ENCODE data around the gene HBZ.

The HBZ gene

GRCh38 chr16:117379-118365, 34.8 kb upstream of the HBZ start:
- WGBS: 81% methylated on average over 17 of the region's 19 CpGs
- H3K18ac ChIP-seq (ENCODE audit: low read depth in 1 of 2, low read length in 2 of 2): no peak overlapping the region
- DNase-seq: peak; percentile 60

DNA sequence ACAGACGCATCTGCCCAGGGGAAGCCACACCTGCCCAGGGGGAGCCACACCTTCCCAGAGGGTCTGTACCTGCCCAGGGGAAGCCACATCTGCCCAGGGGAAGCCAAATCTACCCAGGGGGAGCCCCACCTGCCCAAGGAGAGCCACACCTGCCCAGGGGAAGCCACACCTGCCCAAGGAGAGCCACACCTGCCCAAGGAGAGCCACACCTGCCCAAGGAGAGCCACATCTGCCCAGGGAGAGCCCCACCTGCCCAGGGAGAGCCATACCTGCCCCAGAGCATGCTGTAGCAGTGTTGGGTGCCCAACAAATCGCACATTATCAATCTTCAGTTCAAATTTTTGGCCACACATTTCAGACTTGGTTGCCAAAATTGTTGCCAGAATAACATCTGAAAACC, 33.6 kb upstream of the HBZ start:
- H3K36me3 ChIP-seq (ENCODE audit: control insufficient read depth in 1 of 2, insufficient read depth in 2 of 2, low read depth in 1 of 2, low read length in 2 of 2): peaks cover 38 to 69% of the 10 kb centered on the region in 2 experiments
- peaks cover 8% of the 10 kb centered on the region for H3K4me1 ChIP-seq (ENCODE audit: control insufficient read depth, insufficient read depth, low read depth, low read length)
- H2BK15ac ChIP-seq (ENCODE audit: low read depth, poor library complexity, severe bottlenecking): no peak overlapping the region
- H3K27ac ChIP-seq (ENCODE audit: low read length, poor library complexity, severe bottlenecking): no peak overlapping the region
- H3K4me3 ChIP-seq (ENCODE audit: insufficient read depth in 1 of 2, low read depth in 1 of 2, low read length in 2 of 2): no peak overlapping the region
- no peak overlapping the region for H2BK5ac ChIP-seq (ENCODE audit: low read depth, low read length, poor library complexity, severe bottlenecking)
- H3K18ac ChIP-seq (ENCODE audit: low read depth in 1 of 2, low read length in 2 of 2): no peak overlapping the region
- no peak overlapping the region for H4K91ac ChIP-seq (ENCODE audit: low read length)
- no peaks in the 10 kb centered on the region for H3K9me3 ChIP-seq (ENCODE audit: control insufficient read depth, low read length)
- no peak overlapping the region for H2AFZ ChIP-seq (ENCODE audit: low read depth, low read length)
- no peak overlapping the region for H3K14ac ChIP-seq (ENCODE audit: low read length in 2 of 2)
- no peak overlapping the region for H3K4ac ChIP-seq (ENCODE audit: low read depth in 1 of 2, low read length in 2 of 2)
- H3K79me1 ChIP-seq (replicated peaks; ENCODE audit: low read length, poor library complexity, severe bottlenecking): peaks cover 37% of the 10 kb centered on the region
- no peak overlapping the region for H4K8ac ChIP-seq (ENCODE audit: low read length)
- 89% methylated on average over 1 of the region's 2 CpGs for WGBS
- no peak overlapping the region for H2BK120ac ChIP-seq (ENCODE audit: low read depth, low read length)
- H2BK12ac ChIP-seq (ENCODE audit: low read length in 2 of 2): no peak overlapping the region
- H3K9ac ChIP-seq (ENCODE audit: low read length): no peak overlapping the region
- H3K27me3 ChIP-seq (ENCODE audit: control insufficient read depth in 1 of 2, insufficient read depth in 1 of 2, low read length in 2 of 2): no peaks in the 10 kb centered on the region
- no peak overlapping the region for H2AK5ac ChIP-seq (ENCODE audit: low read length, severe bottlenecking)
- DNase-seq: no peak
- H3K23ac ChIP-seq (ENCODE audit: low read length in 2 of 2): no peak overlapping the region
- H3K4me2 ChIP-seq (ENCODE audit: low read length, poor library complexity, severe bottlenecking): no peak overlapping the region

More at GRCh38 chr16:117379-118365, 34.8 kb upstream of the HBZ start:
- Histone ChIP-seq H3K27me3 (ENCODE audit: control insufficient read depth in 1 of 2, insufficient read depth in 1 of 2, low read length in 2 of 2) (no peaks in the 10 kb centered on the region), H2BK12ac (ENCODE audit: low read length in 2 of 2) (peak overlapping the region in 1 of 2 experiments; percentile 23), H4K8ac (ENCODE audit: low read length) (peak overlapping the region; percentile 22), H3K79me1 (replicated peaks; ENCODE audit: low read length, poor library complexity, severe bottlenecking) (peaks cover 31% of the 10 kb centered on the region), H3K9me3 (ENCODE audit: control insufficient read depth, low read length) (no peaks in the 10 kb centered on the region), H3K4ac (ENCODE audit: low read depth in 1 of 2, low read length in 2 of 2) (no peak overlapping the region), H2BK15ac (ENCODE audit: low read depth, poor library complexity, severe bottlenecking) (no peak overlapping the region), H2BK120ac (ENCODE audit: low read depth, low read length) (no peak overlapping the region), H2AK5ac (ENCODE audit: low read length, severe bottlenecking) (no peak overlapping the region), H2AFZ (ENCODE audit: low read depth, low read length) (no peak overlapping the region), H3K4me1 (ENCODE audit: control insufficient read depth, insufficient read depth, low read depth, low read length) (peaks cover 19% of the 10 kb centered on the region), H3K27ac (ENCODE audit: low read length, poor library complexity, severe bottlenecking) (no peak overlapping the region), H3K23ac (ENCODE audit: low read length in 2 of 2) (no peak overlapping the region), H4K91ac (ENCODE audit: low read length) (no peak overlapping the region), H3K14ac (ENCODE audit: low read length in 2 of 2) (peak overlapping the region in 1 of 2 experiments; percentile 89), H3K4me3 (ENCODE audit: insufficient read depth in 1 of 2, low read depth in 1 of 2, low read length in 2 of 2) (no peak overlapping the region), H3K9ac (ENCODE audit: low read length) (no peak overlapping the region), H2BK5ac (ENCODE audit: low read depth, low read length, poor library complexity, severe bottlenecking) (no peak overlapping the region), H3K36me3 (ENCODE audit: control insufficient read depth in 1 of 2, insufficient read depth in 2 of 2, low read depth in 1 of 2, low read length in 2 of 2) (peaks cover 37 to 60% of the 10 kb centered on the region in 2 experiments), H3K4me2 (ENCODE audit: low read length, poor library complexity, severe bottlenecking) (no peak overlapping the region)

DNA sequence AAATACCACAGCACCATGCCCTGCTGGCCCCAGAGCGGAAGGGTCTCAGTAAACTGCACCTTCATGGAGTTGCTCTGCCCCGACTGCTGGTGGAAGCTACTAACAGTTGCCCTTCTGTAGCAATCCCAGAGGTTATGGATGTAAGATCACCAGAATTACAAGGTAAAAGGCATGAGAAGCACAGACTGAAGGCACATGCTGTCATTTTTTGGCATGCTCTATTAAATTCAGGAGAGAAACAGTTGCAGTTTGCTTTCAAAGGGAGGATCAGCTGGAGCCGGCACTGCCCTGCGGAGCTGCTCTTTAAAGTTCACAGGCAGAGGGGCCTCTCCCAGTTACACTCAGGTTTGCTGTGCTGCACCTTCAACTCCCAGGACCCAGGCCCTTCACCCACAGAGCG, 33.1 kb upstream of the HBZ start:
- Histone ChIP-seq H2BK15ac (ENCODE audit: low read depth, poor library complexity, severe bottlenecking) (no peak overlapping the region), H3K79me1 (replicated peaks; ENCODE audit: low read length, poor library complexity, severe bottlenecking) (peaks cover 36% of the 10 kb centered on the region), H3K9ac (ENCODE audit: low read length) (no peak overlapping the region), H3K18ac (ENCODE audit: low read depth in 1 of 2, low read length in 2 of 2) (no peak overlapping the region), H2BK12ac (ENCODE audit: low read length in 2 of 2) (no peak overlapping the region), H3K4me2 (ENCODE audit: low read length, poor library complexity, severe bottlenecking) (no peak overlapping the region), H4K91ac (ENCODE audit: low read length) (no peak overlapping the region), H2BK5ac (ENCODE audit: low read depth, low read length, poor library complexity, severe bottlenecking) (no peak overlapping the region), H2BK120ac (ENCODE audit: low read depth, low read length) (no peak overlapping the region), H3K4me1 (ENCODE audit: control insufficient read depth, insufficient read depth, low read depth, low read length) (peaks cover 6% of the 10 kb centered on the region), H3K14ac (ENCODE audit: low read length in 2 of 2) (no peak overlapping the region), H2AK5ac (ENCODE audit: low read length, severe bottlenecking) (no peak overlapping the region), H3K9me3 (ENCODE audit: control insufficient read depth, low read length) (no peaks in the 10 kb centered on the region), H3K4me3 (ENCODE audit: insufficient read depth in 1 of 2, low read depth in 1 of 2, low read length in 2 of 2) (no peak overlapping the region), H3K4ac (ENCODE audit: low read depth in 1 of 2, low read length in 2 of 2) (no peak overlapping the region), H3K27ac (ENCODE audit: low read length, poor library complexity, severe bottlenecking) (no peak overlapping the region), H3K36me3 (ENCODE audit: control insufficient read depth in 1 of 2, insufficient read depth in 2 of 2, low read depth in 1 of 2, low read length in 2 of 2) (peaks cover 35 to 71% of the 10 kb centered on the region in 2 experiments), H4K8ac (ENCODE audit: low read length) (no peak overlapping the region), H2AFZ (ENCODE audit: low read depth, low read length) (no peak overlapping the region), H3K23ac (ENCODE audit: low read length in 2 of 2) (peak overlapping the region in 1 of 2 experiments; percentile 15), H3K27me3 (ENCODE audit: control insufficient read depth in 1 of 2, insufficient read depth in 1 of 2, low read length in 2 of 2) (no peaks in the 10 kb centered on the region)
- DNase-seq: no peak
- WGBS: 92% methylated on average over 5 of the region's 5 CpGs

DNA sequence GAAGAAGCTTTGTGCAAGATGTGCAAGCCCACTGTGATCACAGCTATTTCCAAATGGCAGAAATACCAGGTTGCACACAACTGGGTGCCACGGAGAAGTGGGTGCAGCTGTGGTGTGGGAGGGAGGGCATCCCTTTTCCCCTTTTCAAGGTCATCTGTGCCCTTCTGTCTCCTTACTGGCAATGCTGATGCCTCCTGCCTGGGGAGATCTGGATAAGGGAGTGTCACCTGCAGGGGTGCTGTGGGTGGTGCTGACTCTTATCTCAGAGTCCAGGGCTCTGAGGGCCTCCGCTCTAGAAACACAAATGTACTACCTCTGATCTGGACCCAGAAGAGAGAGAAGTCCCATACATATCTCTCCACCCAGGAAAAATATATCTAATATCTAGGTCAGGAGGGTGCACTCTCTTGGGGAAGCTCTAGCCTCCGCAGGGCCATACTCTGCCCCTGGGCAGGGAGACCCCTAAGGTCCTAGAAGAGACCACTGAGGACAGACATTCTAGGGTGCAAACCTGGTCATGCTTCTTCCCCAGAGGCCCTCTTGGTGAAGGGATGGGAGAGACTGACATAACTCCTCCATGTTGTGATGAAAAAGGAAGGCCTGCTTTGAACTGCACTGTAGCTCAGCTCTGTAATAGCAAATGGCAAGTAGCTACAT, 32.5 kb upstream of the HBZ start:
- H3K23ac ChIP-seq (ENCODE audit: low read length in 2 of 2): no peak overlapping the region
- H2AFZ ChIP-seq (ENCODE audit: low read depth, low read length): no peak overlapping the region
- H2BK12ac ChIP-seq (ENCODE audit: low read length in 2 of 2): no peak overlapping the region
- no peak overlapping the region for H2AK5ac ChIP-seq (ENCODE audit: low read length, severe bottlenecking)
- no peak overlapping the region for H4K91ac ChIP-seq (ENCODE audit: low read length)
- peaks cover 6% of the 10 kb centered on the region for H3K4me1 ChIP-seq (ENCODE audit: control insufficient read depth, insufficient read depth, low read depth, low read length)
- H3K27me3 ChIP-seq (ENCODE audit: control insufficient read depth in 1 of 2, insufficient read depth in 1 of 2, low read length in 2 of 2): no peaks in the 10 kb centered on the region
- H3K4ac ChIP-seq (ENCODE audit: low read depth in 1 of 2, low read length in 2 of 2): no peak overlapping the region
- peaks cover 35 to 72% of the 10 kb centered on the region in 2 experiments for H3K36me3 ChIP-seq (ENCODE audit: control insufficient read depth in 1 of 2, insufficient read depth in 2 of 2, low read depth in 1 of 2, low read length in 2 of 2)
- H4K8ac ChIP-seq (ENCODE audit: low read length): no peak overlapping the region
- H3K4me3 ChIP-seq (ENCODE audit: insufficient read depth in 1 of 2, low read depth in 1 of 2, low read length in 2 of 2): no peak overlapping the region
- no peak overlapping the region for H2BK15ac ChIP-seq (ENCODE audit: low read depth, poor library complexity, severe bottlenecking)
- no peak overlapping the region for H3K18ac ChIP-seq (ENCODE audit: low read depth in 1 of 2, low read length in 2 of 2)
- no peaks in the 10 kb centered on the region for H3K9me3 ChIP-seq (ENCODE audit: control insufficient read depth, low read length)
- H3K4me2 ChIP-seq (ENCODE audit: low read length, poor library complexity, severe bottlenecking): no peak overlapping the region
- H3K14ac ChIP-seq (ENCODE audit: low read length in 2 of 2): no peak overlapping the region
- no peak overlapping the region for H2BK5ac ChIP-seq (ENCODE audit: low read depth, low read length, poor library complexity, severe bottlenecking)
- no peak for DNase-seq
- H3K79me1 ChIP-seq (replicated peaks; ENCODE audit: low read length, poor library complexity, severe bottlenecking): peaks cover 39% of the 10 kb centered on the region
- H2BK120ac ChIP-seq (ENCODE audit: low read depth, low read length): no peak overlapping the region
- H3K27ac ChIP-seq (ENCODE audit: low read length, poor library complexity, severe bottlenecking): no peak overlapping the region
- WGBS: 93% methylated on average over 3 of the region's 3 CpGs
- H3K9ac ChIP-seq (ENCODE audit: low read length): no peak overlapping the region
